A673 (cell line): ENCODE data around the gene ZNF784. TPM values are rescaled to one million over a fixed set of nuclear protein-coding genes. Genes with fewer than 3 reads are reported as not detected.

Experiments
- BruUV-seq: library from RNA; stranded (reverse); fragments of 400-500 nt; replicated peaks from 2 replicates; lab custom pipeline; 2021; lab: Mats Ljungman, UMichigan
- CTCF ChIA-PET: fragments of 300-600 bp; sonication (Branson Sonifier 250); formaldehyde crosslinking; loops from one replicate; lab custom pipeline; 2022; ENCODE audit warnings: antibody characterized with exemption; lab: Charles Lee
- POLR2A ChIA-PET: fragments of 300-600 bp; sonication (Branson Sonifier 250); formaldehyde crosslinking; loops from one replicate; lab custom pipeline; 2022; ENCODE audit warnings: antibody characterized with exemption; ENCODE audit not compliant: low non-redundant PET; lab: Charles Lee
- DNase-seq: peaks from one replicate; pipeline ENCODE4 v3.0.0-alpha.2; 2015; ENCODE audit warnings: low spot score
- H3K27ac ChIP-seq: fragments of 200-600 bp; sonication (generic); 2 replicates; pipeline ENCODE4 v1.5.1; 2016; ENCODE audit warnings: mixed run types, low read depth, mild to moderate bottlenecking, mixed read lengths, antibody characterized with exemption, low read length; ENCODE audit not compliant: poor library complexity, severe bottlenecking
- H3K27me3 ChIP-seq: fragments of 200-600 bp; sonication (generic); replicated peaks from 2 replicates; pipeline ENCODE4 v1.6.1; 2017; ENCODE audit warnings: mixed run types, low read depth, mild to moderate bottlenecking, mixed read lengths, antibody characterized with exemption, low read length; ENCODE audit not compliant: insufficient read depth, poor library complexity
- H3K36me3 ChIP-seq: fragments of 200-600 bp; sonication (generic); 2 replicates; pipeline ENCODE4 v1.6.1; 2016; ENCODE audit warnings: mixed run types, mild to moderate bottlenecking, mixed read lengths, antibody characterized with exemption, low read length; ENCODE audit not compliant: insufficient read depth, poor library complexity, severe bottlenecking
- H3K4me1 ChIP-seq: fragments of 200-600 bp; sonication (generic); 2 replicates; pipeline ENCODE4 v1.6.1; 2017; ENCODE audit warnings: mixed run types, mild to moderate bottlenecking, mixed read lengths, antibody characterized with exemption, low read length; ENCODE audit not compliant: insufficient read depth, poor library complexity, severe bottlenecking
- H3K4me3 ChIP-seq: fragments of 200-600 bp; sonication (generic); 2 replicates; pipeline ENCODE4 v1.5.1; 2016; ENCODE audit warnings: low read depth, mixed run types, mild to moderate bottlenecking, mixed read lengths, low read length; ENCODE audit not compliant: poor library complexity, severe bottlenecking
- H3K9me3 ChIP-seq: fragments of 200-600 bp; sonication (generic); 2 replicates; pipeline ENCODE4 v1.6.1; 2016; ENCODE audit warnings: mixed run types, low read depth, mild to moderate bottlenecking, mixed read lengths, antibody characterized with exemption, low read length; ENCODE audit not compliant: poor library complexity, severe bottlenecking
- EZH2 ChIP-seq: fragments of 200-600 bp; sonication (generic); IDR thresholded peaks from 2 replicates; pipeline ENCODE4 v1.6.1; 2017; ENCODE audit warnings: borderline replicate concordance, low read depth, mild to moderate bottlenecking, mixed read lengths, antibody characterized with exemption, low read length; ENCODE audit not compliant: poor library complexity, severe bottlenecking
- intact Hi-C: fragments of 100-400 bp; cut with micrococcal nuclease; formaldehyde crosslinking; loops from one replicate; pipeline ENCODE4 v1.10.0; 2022; ENCODE audit not compliant: unreplicated experiment
- total RNA-seq: library from RNA; stranded (reverse); gene quantifications from 2 replicates; pipeline ENCODE4 v1.2.3, GENCODE V29; 2021
- TF ChIP-seq, protein P1 (sequence below): fragments of 300-800, 200-600 bp; sonication (generic); conservative IDR thresholded peaks from 2 replicates; pipeline ENCODE4 v1.5.1; 2017; ENCODE audit warnings: low read depth, mild to moderate bottlenecking, antibody characterized with exemption, low read length, moderate library complexity, mixed read lengths

ZNF784 gene
- total RNA-seq, 1 experiment from 2014 or later, result 7.1 TPM

DNA sequence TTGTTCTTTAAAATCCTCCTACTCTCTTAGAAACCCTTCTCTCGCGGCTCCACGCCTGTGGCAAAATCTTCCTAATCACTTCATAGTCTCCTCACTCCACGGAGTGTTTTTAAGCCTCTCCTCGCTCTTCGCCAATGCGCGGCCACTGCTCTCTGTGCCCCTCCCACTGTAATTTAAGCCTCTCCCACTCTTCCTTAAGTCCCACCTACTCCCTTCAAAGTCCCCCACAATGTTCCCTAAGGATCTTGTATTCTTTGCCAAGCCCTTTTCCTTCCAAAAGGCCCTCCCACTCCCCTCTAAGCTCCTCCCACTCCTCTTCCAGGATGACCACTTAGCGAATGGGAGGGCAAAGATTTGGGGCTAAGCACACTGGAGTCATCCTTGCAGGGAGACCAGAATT, 26.3 kb downstream of the ZNF784 start:
- ChIA-PET CTCF (no interaction called here), POLR2A (no interaction called here)
- H3K27ac ChIP-seq, result peak overlapping the region; percentile 32
- no peaks in the 10 kb centered on the region for H3K9me3 ChIP-seq
- no peaks in the 10 kb centered on the region for H3K27me3 ChIP-seq
- BruUV-seq, result no TSS peak
- DNase-seq, result no peak
- H3K4me1 ChIP-seq, result peaks cover 16% of the 10 kb centered on the region
- H3K4me3 ChIP-seq, result no peak overlapping the region
- H3K36me3 ChIP-seq, result peaks cover 27% of the 10 kb centered on the region
- intact Hi-C loops, result no loop called here
- TF ChIP-seq, protein P1, sequence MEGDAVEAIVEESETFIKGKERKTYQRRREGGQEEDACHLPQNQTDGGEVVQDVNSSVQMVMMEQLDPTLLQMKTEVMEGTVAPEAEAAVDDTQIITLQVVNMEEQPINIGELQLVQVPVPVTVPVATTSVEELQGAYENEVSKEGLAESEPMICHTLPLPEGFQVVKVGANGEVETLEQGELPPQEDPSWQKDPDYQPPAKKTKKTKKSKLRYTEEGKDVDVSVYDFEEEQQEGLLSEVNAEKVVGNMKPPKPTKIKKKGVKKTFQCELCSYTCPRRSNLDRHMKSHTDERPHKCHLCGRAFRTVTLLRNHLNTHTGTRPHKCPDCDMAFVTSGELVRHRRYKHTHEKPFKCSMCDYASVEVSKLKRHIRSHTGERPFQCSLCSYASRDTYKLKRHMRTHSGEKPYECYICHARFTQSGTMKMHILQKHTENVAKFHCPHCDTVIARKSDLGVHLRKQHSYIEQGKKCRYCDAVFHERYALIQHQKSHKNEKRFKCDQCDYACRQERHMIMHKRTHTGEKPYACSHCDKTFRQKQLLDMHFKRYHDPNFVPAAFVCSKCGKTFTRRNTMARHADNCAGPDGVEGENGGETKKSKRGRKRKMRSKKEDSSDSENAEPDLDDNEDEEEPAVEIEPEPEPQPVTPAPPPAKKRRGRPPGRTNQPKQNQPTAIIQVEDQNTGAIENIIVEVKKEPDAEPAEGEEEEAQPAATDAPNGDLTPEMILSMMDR, result no peak
- TF ChIP-seq EZH2, result no peak

DNA sequence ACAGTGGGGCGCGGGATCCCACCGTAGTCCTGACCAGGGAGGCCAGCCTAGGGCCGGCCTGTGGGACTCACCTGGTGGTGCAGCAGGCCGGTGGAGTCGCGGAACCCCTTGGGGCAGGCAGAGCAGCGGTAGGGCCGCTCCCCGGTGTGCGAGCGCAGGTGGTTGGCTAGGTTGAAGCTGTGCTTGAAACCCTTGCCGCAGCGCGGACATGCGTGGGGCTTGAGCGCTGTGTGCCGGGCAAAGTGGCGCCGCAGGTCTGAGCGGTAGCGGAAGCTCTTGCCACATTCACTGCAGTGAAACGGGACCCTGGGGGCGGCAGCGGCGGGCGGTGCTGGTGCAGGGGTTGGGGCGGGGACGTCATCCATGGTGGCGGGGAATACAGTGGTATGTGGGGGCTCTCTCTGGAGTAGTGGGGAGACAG, 26.9 kb downstream of the ZNF784 start:
- no peak for TF ChIP-seq EZH2
- TF ChIP-seq, protein P1, result no peak
- intact Hi-C loops, result no loop called here
- no peak for DNase-seq
- H3K4me1 ChIP-seq, result peaks cover 16% of the 10 kb centered on the region
- H3K9me3 ChIP-seq, result no peaks in the 10 kb centered on the region
- BruUV-seq, result no TSS peak
- H3K27me3 ChIP-seq, result no peaks in the 10 kb centered on the region
- CTCF ChIA-PET, result no interaction called here
- H3K27ac ChIP-seq, result no peak overlapping the region
- no peak overlapping the region for H3K4me3 ChIP-seq
- peaks cover 27% of the 10 kb centered on the region for H3K36me3 ChIP-seq
- POLR2A ChIA-PET, result no interaction called here

DNA sequence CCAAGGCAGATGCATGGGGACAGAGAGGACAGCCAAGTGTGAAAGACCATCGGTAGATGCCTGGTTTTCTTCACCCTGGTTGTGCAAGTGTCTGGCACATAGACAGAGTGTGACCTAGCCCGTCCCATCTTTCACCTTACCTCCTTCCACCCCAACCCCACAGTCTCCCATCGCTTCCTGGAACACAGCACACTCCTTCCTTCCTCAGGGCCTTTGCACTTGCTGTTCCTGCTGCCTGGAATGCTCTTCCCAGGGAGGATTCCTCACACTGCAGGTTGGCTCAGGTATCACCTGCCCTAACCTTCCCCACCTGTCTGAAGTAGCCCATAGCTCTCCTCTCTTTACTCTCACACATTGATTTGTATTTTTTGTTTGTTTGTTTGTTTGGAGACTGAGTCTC, 28.1 kb downstream of the ZNF784 start:
- Histone ChIP-seq H3K27ac (no peak overlapping the region), H3K36me3 (peaks cover 27% of the 10 kb centered on the region), H3K4me1 (peaks cover 16% of the 10 kb centered on the region), H3K27me3 (no peaks in the 10 kb centered on the region), H3K9me3 (no peaks in the 10 kb centered on the region), H3K4me3 (no peak overlapping the region)
- ChIA-PET POLR2A (no interaction called here), CTCF (no interaction called here)
- no peak for DNase-seq
- intact Hi-C loops, result no loop called here
- TF ChIP-seq, protein P1, result no peak
- TF ChIP-seq EZH2, result no peak
- BruUV-seq, result no TSS peak
